IPS DF 6.9 (cell line): ENCODE data around the gene SLC6A17.

ENCODE experiments used
- DNase-seq: peaks from one replicate; pipeline ENCODE4 v3.0.0-alpha.2; 2013; ENCODE audit warnings: low read depth, low spot score
- H3K27ac ChIP-seq: one replicate; pipeline ENCODE4 v1.5.1; 2013; ENCODE audit warnings: low read length, control low read depth
- H3K27me3 ChIP-seq: 2 replicates; pipeline ENCODE4 v1.6.1; 2013; ENCODE audit warnings: mild to moderate bottlenecking, low read length; ENCODE audit not compliant: control insufficient read depth, insufficient read depth
- H3K36me3 ChIP-seq: 2 replicates; pipeline ENCODE4 v1.6.1; 2013; ENCODE audit warnings: low read length; ENCODE audit not compliant: control insufficient read depth, insufficient read depth
- H3K4me1 ChIP-seq: 2 replicates; pipeline ENCODE4 v1.6.1; 2013; ENCODE audit warnings: low read length; ENCODE audit not compliant: control insufficient read depth, insufficient read depth
- H3K4me3 ChIP-seq: 2 replicates; pipeline ENCODE4 v1.5.1; 2013; ENCODE audit warnings: mild to moderate bottlenecking, low read length
- H3K9me3 ChIP-seq: 2 replicates; pipeline ENCODE4 v1.6.1; 2013; ENCODE audit warnings: low read length, inconsistent platforms; ENCODE audit not compliant: control insufficient read depth, insufficient read depth
- WGBS: extraction: QIAGEN DNeasy Blood & Tissue Kit; methylation state at CpG from one replicate; pipeline ENCODE4 v1.1.7; 2013; ENCODE audit warnings: mixed read lengths, missing lambda C conversion rate; ENCODE audit not compliant: insufficient read length, insufficient coverage; 5-methylcytosine and 5-hydroxymethylcytosine counted together

The SLC6A17 gene

GRCh38 chr1:110201157-110201825 lies 51.0 kb downstream of the SLC6A17 start:
- Histone ChIP-seq H3K4me3 (no peak overlapping the region), H3K9me3 (no peaks in the 10 kb centered on the region), H3K4me1 (peaks cover 2% of the 10 kb centered on the region; the same call in 1 of the 2 replicates), H3K27ac (no peak overlapping the region), H3K27me3 (no peaks in the 10 kb centered on the region), H3K36me3 (no peaks in the 10 kb centered on the region)
- WGBS, result no CpG with 5 or more reads among the region's 10 CpGs
- DNase-seq, result no peak

- no peaks in the 10 kb centered on the region for H3K27me3 ChIP-seq
- no peaks in the 10 kb centered on the region for H3K9me3 ChIP-seq
- H3K4me1 ChIP-seq, result peaks cover 2% of the 10 kb centered on the region; the same call in 1 of the 2 replicates
- H3K27ac ChIP-seq, result no peak overlapping the region
- no peaks in the 10 kb centered on the region for H3K36me3 ChIP-seq
- DNase-seq, result no peak
- WGBS, result no CpG with 5 or more reads among the region's 6 CpGs
- H3K4me3 ChIP-seq, result no peak overlapping the region
These were observed 52.8 kb downstream of the SLC6A17 start for GRCh38 chr1:110203021-110203661.

GRCh38 chr1:110205156-110205555 lies 54.9 kb downstream of the SLC6A17 start:
- no CpG with 5 or more reads among the region's 4 CpGs for WGBS
- peaks cover 2% of the 10 kb centered on the region; the same call in 1 of the 2 replicates for H3K4me1 ChIP-seq
- no peak overlapping the region for H3K4me3 ChIP-seq
- H3K27me3 ChIP-seq, result no peaks in the 10 kb centered on the region
- no peak overlapping the region for H3K27ac ChIP-seq
- H3K9me3 ChIP-seq, result no peaks in the 10 kb centered on the region
- DNase-seq, result no peak
- H3K36me3 ChIP-seq, result no peaks in the 10 kb centered on the region

GRCh38 chr1:110205591-110206155 lies 55.4 kb downstream of the SLC6A17 start:
- no CpG with 5 or more reads among the region's 6 CpGs for WGBS
- no peak overlapping the region for H3K27ac ChIP-seq
- DNase-seq, result no peak
- peaks cover under 1% of the 10 kb centered on the region; the same call in 1 of the 2 replicates for H3K4me1 ChIP-seq
- H3K27me3 ChIP-seq, result no peaks in the 10 kb centered on the region
- no peaks in the 10 kb centered on the region for H3K36me3 ChIP-seq
- H3K9me3 ChIP-seq, result no peaks in the 10 kb centered on the region
- H3K4me3 ChIP-seq, result no peak overlapping the region

GRCh38 chr1:110206261-110206920 lies 56.1 kb downstream of the SLC6A17 start:
- peaks cover 4% of the 10 kb centered on the region; the same call in 1 of the 2 replicates for H3K27me3 ChIP-seq
- H3K27ac ChIP-seq, result no peak overlapping the region
- no peak for DNase-seq
- H3K4me1 ChIP-seq, result no peaks in the 10 kb centered on the region; the same call in 1 of the 2 replicates
- H3K36me3 ChIP-seq, result no peaks in the 10 kb centered on the region
- H3K9me3 ChIP-seq, result no peaks in the 10 kb centered on the region
- no peak overlapping the region for H3K4me3 ChIP-seq
- no CpG with 5 or more reads among the region's 11 CpGs for WGBS

GRCh38 chr1:110207831-110208230 lies 57.5 kb downstream of the SLC6A17 start:
- Histone ChIP-seq H3K9me3 (no peaks in the 10 kb centered on the region), H3K36me3 (no peaks in the 10 kb centered on the region), H3K4me1 (peaks cover 6% of the 10 kb centered on the region), H3K4me3 (no peak overlapping the region), H3K27me3 (peaks cover 9% of the 10 kb centered on the region; the same call in 1 of the 2 replicates), H3K27ac (no peak overlapping the region)
- DNase-seq, result no peak
- WGBS, result no CpG with 5 or more reads among the region's 5 CpGs

- H3K4me3 ChIP-seq, result peak overlapping the region; percentile 70; the same call in 1 of the 2 replicates
- H3K9me3 ChIP-seq, result no peaks in the 10 kb centered on the region
These were observed 58.8 kb downstream of the SLC6A17 start for GRCh38 chr1:110208916-110209645.

GRCh38 chr1:110209715-110210603 lies 59.7 kb downstream of the SLC6A17 start, which contains the start of gene KCNC4:
Gene KCNC4, plus strand, starts transcription at chr1:110210314. Its CDS starts 1,186 bp downstream, at chr1:110211500.
- Histone ChIP-seq H3K27me3 (peaks cover 9% of the 10 kb centered on the region; the same call in 1 of the 2 replicates), H3K9me3 (no peaks in the 10 kb centered on the region), H3K36me3 (no peaks in the 10 kb centered on the region), H3K4me3 (peak within 1 kb of the TSS; percentile 70), H3K27ac (no peak within 1 kb of the TSS), H3K4me1 (peaks cover 9% of the 10 kb centered on the region)
- no peak for DNase-seq
- no CpG with 5 or more reads among the region's 103 CpGs for WGBS

More at GRCh38 chr1:110208916-110209645, 58.8 kb downstream of the SLC6A17 start:
- Histone ChIP-seq H3K4me1 (peaks cover 9% of the 10 kb centered on the region), H3K27ac (no peak overlapping the region), H3K36me3 (no peaks in the 10 kb centered on the region), H3K27me3 (peaks cover 9% of the 10 kb centered on the region; the same call in 1 of the 2 replicates)
- no CpG with 5 or more reads among the region's 7 CpGs for WGBS
- DNase-seq, result no peak
